Fibroblast of skin of left biceps (primary cell): Measurements from ENCODE around the gene SLC8A2.

Source experiments
- DNase-seq, 2 experiments: peaks; one replicate each; pipeline ENCODE4 v3.0.0-alpha.2; 2013; ENCODE audit warnings: low read depth in 2 of 2

The SLC8A2 gene

DNA sequence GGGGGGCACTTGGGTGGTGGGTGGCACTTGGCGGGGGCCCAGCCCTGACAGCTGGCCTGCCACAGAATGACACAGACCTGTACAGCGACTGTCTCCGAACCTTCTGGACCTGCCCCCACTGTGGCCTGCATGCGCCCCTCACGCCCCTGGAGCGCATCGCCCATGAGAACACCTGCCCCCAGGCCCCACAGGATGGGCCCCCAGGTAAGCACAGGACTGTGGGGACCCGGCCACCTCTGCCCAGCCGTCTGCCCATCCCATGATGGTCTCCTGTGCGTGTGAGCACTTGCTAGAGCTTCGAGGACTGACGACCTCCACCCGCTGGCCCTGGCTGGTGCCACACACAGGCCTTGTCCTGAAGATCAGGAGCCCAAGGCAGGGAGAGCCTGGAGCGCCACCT is 90.6 kb downstream of the SLC8A2 start:
- DNase-seq, result no peak

DNA sequence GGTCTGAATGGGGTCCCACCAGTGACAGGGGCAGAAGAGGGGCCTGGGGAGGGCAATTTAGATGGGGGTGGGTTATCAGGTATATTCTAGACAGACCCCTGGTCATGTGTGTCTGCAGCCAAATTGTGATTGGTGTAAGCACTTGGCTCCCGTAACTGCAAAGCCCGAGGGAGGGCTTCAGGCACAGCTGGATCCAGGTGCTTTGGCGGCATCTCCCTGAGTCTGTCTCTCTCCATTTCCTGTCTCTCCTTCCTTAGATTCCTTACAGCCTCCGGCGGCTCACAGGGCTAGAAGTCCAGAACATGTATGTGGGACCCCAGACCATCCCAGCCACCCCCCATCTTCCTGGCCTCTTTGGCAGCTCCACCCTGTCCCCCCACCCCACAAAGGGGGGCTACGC is 91.1 kb downstream of the SLC8A2 start:
- DNase-seq, result no peak

DNA sequence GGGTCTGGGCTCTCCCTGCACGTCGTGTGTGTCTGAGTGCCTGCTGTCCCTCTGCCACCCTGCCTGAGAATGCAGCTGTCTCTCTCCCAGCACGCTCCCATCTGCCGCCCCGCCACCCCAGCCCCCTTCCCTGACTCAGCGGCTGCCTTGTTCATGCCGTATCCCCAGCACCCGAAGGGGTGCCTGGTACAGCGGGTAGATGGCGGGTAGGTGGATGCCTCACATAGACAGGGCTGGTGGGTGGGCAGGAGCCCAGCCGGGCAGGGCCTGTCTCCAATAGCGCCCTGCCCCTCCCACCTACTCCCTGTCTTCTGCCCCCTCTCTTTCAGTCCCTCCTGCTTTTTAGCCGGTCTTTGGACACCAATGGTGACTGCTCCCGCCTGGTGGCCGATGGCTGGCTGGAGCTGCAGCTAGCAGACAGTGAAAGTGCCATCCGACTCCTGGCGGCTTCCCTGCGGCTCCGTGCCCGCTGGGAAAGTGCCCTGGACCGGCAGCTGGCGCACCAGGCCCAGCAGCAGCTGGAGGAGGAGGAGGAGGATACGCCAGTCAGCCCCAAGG is 92.2 kb downstream of the SLC8A2 start:
- DNase-seq, result no peak

DNA sequence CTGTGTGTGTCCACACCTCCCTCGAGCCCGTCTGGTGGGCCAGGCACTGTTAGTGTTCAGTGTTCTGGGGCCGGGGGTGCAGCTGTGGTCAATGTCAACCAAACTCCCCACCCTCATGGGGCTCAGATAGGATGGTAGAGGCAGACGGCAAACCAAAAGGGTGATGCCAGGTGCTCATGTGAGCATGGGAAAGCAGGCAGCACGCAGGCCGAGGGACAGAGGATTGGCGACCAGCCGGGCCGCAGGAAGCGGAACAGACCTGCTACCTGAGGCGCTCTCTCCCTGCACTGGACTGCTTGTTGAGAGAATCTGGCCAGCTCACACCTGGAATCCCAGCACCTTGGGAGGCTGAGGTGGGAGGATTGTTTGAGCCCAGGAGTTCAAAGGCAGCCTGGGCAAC is 93.4 kb downstream of the SLC8A2 start:
- no peak for DNase-seq
